Panc1 (cell line): ENCODE data around the gene PPIL4. TPM values are rescaled to one million over a fixed set of nuclear protein-coding genes. Genes with fewer than 3 reads are reported as not detected.

Experiments used
- ATAC-seq: fragments of 200-7000 bp; cut with Tn5 transposase; 2 replicates; pipeline ENCODE4 v1.9.1; 2020; ENCODE audit warnings: mild to moderate bottlenecking, moderate library complexity
- BruUV-seq: library from RNA; stranded (reverse); fragments of 400-500 nt; replicated peaks from 2 replicates; lab custom pipeline; 2021; lab: Mats Ljungman, UMichigan
- CTCF ChIA-PET: fragments of 300-600 bp; sonication (Branson Sonifier 250); formaldehyde crosslinking; loops from one replicate; lab custom pipeline; 2022; ENCODE audit warnings: antibody characterized with exemption; lab: Charles Lee
- POLR2A ChIA-PET: fragments of 300-600 bp; sonication (Branson Sonifier 250); formaldehyde crosslinking; loops from one replicate; lab custom pipeline; 2022; ENCODE audit warnings: antibody characterized with exemption; lab: Charles Lee
- DNase-seq: peaks from one replicate; pipeline ENCODE4 v3.0.0-alpha.2; 2010; ENCODE audit warnings: low read depth, low spot score
- H3K27ac ChIP-seq: 2 replicates; pipeline ENCODE4 v1.5.1; 2011; ENCODE audit warnings: mild to moderate bottlenecking, low read length, inconsistent platforms
- H3K27me3 ChIP-seq: fragments of 200-500 bp; sonication (Bioruptor generic); 2 replicates; pipeline ENCODE4 v1.6.0; 2014; ENCODE audit warnings: low read length, inconsistent platforms; ENCODE audit not compliant: control insufficient read depth, insufficient read depth
- H3K36me3 ChIP-seq: fragments of 200-500 bp; sonication (Bioruptor generic); 2 replicates; pipeline ENCODE4 v1.5.1; 2014; ENCODE audit warnings: inconsistent platforms, mild to moderate bottlenecking, low read length, moderate library complexity; ENCODE audit not compliant: control insufficient read depth, insufficient read depth
- H3K4me1 ChIP-seq: 2 replicates; pipeline ENCODE4 v1.5.1; 2011; ENCODE audit warnings: inconsistent platforms, mild to moderate bottlenecking, low read length, moderate library complexity; ENCODE audit not compliant: control insufficient read depth, insufficient read depth
- H3K4me3 ChIP-seq, 2 experiments: 2 replicates each; pipeline ENCODE4 v1.5.1; 2011 to 2012; ENCODE audit warnings: low read depth in 2 of 2, low read length in 2 of 2, mild to moderate bottlenecking in 2 of 2, inconsistent platforms in 1 of 2, moderate library complexity in 1 of 2
- H3K9me3 ChIP-seq: fragments of 200-500 bp; sonication (Bioruptor generic); 2 replicates; pipeline ENCODE4 v1.5.1; 2014; ENCODE audit warnings: low read depth, mild to moderate bottlenecking, inconsistent platforms, low read length, moderate library complexity; ENCODE audit not compliant: control insufficient read depth, insufficient read depth
- POLR2AphosphoS5 ChIP-seq: IDR thresholded peaks from 2 replicates; pipeline ENCODE4 v1.6.1; 2012; ENCODE audit warnings: mild to moderate bottlenecking, low read depth, low read length, moderate library complexity
- SIN3A ChIP-seq: IDR thresholded peaks from 2 replicates; pipeline ENCODE4 v1.6.1; 2012; ENCODE audit warnings: low read depth, mild to moderate bottlenecking, low read length, moderate library complexity, borderline replicate concordance; ENCODE audit not compliant: insufficient read depth
- TCF7L2 ChIP-seq: IDR thresholded peaks from 2 replicates; pipeline ENCODE4 v1.6.1; 2011; ENCODE audit warnings: mild to moderate bottlenecking, low read depth, low read length, inconsistent platforms
- in situ Hi-C: cut with HindIII; loops from 2 replicates; pipeline ENCODE4 v1.10.0; 2016; ENCODE audit warnings: low sequenced_read_pairs, low pct_unique_long_range_greater_than_20kb
- intact Hi-C: fragments of 100-400 bp; cut with micrococcal nuclease; formaldehyde crosslinking; loops from one replicate; pipeline ENCODE4 v1.10.0; 2022; ENCODE audit not compliant: unreplicated experiment
- total RNA-seq: library from RNA; stranded (reverse); gene quantifications from one replicate; pipeline ENCODE4 v1.2.1, GENCODE V29; 2021; ENCODE audit not compliant: unreplicated experiment
- TF ChIP-seq, protein P1 (sequence below), 2 experiments: IDR thresholded peaks; 2 replicates each; pipeline ENCODE4 v1.6.1; 2011 to 2012; ENCODE audit warnings: low read depth in 2 of 2, control low read depth in 1 of 2, low read length in 1 of 2, mild to moderate bottlenecking in 1 of 2, moderate library complexity in 1 of 2; ENCODE audit not compliant: insufficient read depth in 1 of 2
- TF ChIP-seq, protein P2 (sequence below): fragments of 450-650 bp; IDR thresholded peaks from 2 replicates; pipeline ENCODE4 v1.5.1; 2017; ENCODE audit warnings: mild to moderate bottlenecking

The PPIL4 gene
- total RNA-seq, 1 experiment from 2014 or later = 19.9 TPM

DNA sequence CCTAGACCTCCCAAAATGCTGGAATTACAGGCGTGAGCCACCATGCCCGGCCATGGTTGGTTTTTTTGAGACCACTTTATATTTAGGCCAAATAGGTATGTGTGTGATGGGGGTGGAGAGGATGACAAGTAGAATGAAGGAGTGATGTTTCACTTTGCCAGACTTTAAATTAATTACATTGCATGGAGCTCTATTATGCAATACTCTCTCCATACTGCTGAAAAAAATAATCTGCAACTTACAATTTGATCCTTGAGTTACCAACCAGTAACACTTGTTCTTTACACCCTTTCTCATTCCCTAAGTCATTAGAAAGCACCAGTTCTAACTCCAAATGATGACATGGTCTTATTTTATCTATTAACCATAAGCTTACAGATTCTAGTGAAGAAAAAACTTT lies 47.1 kb upstream of the PPIL4 start:
- ATAC-seq (no peak), DNase-seq (no peak)
- POLR2A ChIA-PET = interaction anchor here (0.6 to 0.7 kb wide), 2 partner anchors 14 to 20 kb away, joined by 3 to 4 read pairs; no protein-coding TSS in a partner anchor
- TF ChIP-seq POLR2AphosphoS5 = no peak
- TF ChIP-seq, protein P1, sequence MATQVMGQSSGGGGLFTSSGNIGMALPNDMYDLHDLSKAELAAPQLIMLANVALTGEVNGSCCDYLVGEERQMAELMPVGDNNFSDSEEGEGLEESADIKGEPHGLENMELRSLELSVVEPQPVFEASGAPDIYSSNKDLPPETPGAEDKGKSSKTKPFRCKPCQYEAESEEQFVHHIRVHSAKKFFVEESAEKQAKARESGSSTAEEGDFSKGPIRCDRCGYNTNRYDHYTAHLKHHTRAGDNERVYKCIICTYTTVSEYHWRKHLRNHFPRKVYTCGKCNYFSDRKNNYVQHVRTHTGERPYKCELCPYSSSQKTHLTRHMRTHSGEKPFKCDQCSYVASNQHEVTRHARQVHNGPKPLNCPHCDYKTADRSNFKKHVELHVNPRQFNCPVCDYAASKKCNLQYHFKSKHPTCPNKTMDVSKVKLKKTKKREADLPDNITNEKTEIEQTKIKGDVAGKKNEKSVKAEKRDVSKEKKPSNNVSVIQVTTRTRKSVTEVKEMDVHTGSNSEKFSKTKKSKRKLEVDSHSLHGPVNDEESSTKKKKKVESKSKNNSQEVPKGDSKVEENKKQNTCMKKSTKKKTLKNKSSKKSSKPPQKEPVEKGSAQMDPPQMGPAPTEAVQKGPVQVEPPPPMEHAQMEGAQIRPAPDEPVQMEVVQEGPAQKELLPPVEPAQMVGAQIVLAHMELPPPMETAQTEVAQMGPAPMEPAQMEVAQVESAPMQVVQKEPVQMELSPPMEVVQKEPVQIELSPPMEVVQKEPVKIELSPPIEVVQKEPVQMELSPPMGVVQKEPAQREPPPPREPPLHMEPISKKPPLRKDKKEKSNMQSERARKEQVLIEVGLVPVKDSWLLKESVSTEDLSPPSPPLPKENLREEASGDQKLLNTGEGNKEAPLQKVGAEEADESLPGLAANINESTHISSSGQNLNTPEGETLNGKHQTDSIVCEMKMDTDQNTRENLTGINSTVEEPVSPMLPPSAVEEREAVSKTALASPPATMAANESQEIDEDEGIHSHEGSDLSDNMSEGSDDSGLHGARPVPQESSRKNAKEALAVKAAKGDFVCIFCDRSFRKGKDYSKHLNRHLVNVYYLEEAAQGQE (IDR thresholded peaks at IDR 0.05; ENCODE audit: insufficient read depth in 1 of 2, low read depth in 2 of 2, low read length in 1 of 2) = no peak
- TF ChIP-seq, protein P2, sequence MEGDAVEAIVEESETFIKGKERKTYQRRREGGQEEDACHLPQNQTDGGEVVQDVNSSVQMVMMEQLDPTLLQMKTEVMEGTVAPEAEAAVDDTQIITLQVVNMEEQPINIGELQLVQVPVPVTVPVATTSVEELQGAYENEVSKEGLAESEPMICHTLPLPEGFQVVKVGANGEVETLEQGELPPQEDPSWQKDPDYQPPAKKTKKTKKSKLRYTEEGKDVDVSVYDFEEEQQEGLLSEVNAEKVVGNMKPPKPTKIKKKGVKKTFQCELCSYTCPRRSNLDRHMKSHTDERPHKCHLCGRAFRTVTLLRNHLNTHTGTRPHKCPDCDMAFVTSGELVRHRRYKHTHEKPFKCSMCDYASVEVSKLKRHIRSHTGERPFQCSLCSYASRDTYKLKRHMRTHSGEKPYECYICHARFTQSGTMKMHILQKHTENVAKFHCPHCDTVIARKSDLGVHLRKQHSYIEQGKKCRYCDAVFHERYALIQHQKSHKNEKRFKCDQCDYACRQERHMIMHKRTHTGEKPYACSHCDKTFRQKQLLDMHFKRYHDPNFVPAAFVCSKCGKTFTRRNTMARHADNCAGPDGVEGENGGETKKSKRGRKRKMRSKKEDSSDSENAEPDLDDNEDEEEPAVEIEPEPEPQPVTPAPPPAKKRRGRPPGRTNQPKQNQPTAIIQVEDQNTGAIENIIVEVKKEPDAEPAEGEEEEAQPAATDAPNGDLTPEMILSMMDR = no peak
- TF ChIP-seq TCF7L2 = no peak
- no peak for TF ChIP-seq SIN3A
- CTCF ChIA-PET = no interaction called here
- Histone ChIP-seq H3K36me3 (peaks cover 14% of the 10 kb centered on the region; the same call in 1 of the 2 replicates), H3K27ac (no peak overlapping the region), H3K27me3 (no peaks in the 10 kb centered on the region), H3K4me3 (no peak overlapping the region), H3K9me3 (no peaks in the 10 kb centered on the region), H3K4me1 (no peaks in the 10 kb centered on the region)
- in situ Hi-C loops (no loop called here), intact Hi-C loops (no loop called here)
- BruUV-seq = no TSS peak

DNA sequence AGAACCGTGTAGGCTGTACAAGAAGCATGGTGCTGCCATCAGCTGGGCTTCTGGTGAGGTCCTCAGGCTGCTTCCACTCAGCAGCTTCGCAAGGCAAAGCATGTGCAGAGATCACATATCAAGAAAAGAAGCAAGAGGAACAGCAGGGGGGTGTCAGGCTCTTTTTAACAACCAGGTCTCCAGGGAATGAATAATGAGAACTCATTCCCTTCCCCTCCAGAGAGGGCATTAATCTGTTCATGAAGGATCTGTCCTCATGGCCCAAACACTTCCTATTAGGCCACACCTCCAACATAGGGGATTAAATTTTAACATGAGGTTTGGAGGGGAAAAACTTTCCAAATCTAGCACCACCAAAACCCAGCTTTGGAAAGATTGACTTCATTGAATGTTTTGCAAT lies 40.3 kb upstream of the PPIL4 start:
- TF ChIP-seq, protein P1 (IDR thresholded peaks at IDR 0.05; ENCODE audit: insufficient read depth in 1 of 2, low read depth in 2 of 2, low read length in 1 of 2) = no peak
- TF ChIP-seq, protein P2 = no peak
- no peak for TF ChIP-seq SIN3A
- H3K4me3 ChIP-seq = no peak overlapping the region
- peaks cover 2% of the 10 kb centered on the region; the same call in 1 of the 2 replicates for H3K36me3 ChIP-seq
- in situ Hi-C loops = no loop called here
- ChIA-PET POLR2A (interaction anchor here (0.5 kb wide), 1 partner anchor 9 kb away, joined by 4 read pairs; no protein-coding TSS in a partner anchor), CTCF (no interaction called here)
- intact Hi-C loops = no loop called here
- no peak for ATAC-seq
- no peak overlapping the region for H3K27ac ChIP-seq
- no TSS peak for BruUV-seq
- H3K9me3 ChIP-seq = no peaks in the 10 kb centered on the region
- no peaks in the 10 kb centered on the region for H3K4me1 ChIP-seq
- no peak for DNase-seq
- H3K27me3 ChIP-seq = no peaks in the 10 kb centered on the region
